ENCODE measurements around the gene GNG11. TPM values are rescaled to one million over a fixed set of nuclear protein-coding genes. Genes with fewer than 3 reads are reported as not detected.
A peak's percentile ranks its signal among the peaks of the same experiment; 100 is the strongest.

Gene GNG11
- polyA plus RNA-seq (ENCODE audit: low read depth in 6 of 6) = 10 to 100 TPM in 1 of 6 donors, 1 to 10 TPM in 5; 1.1 to 11.9 (median 5.4) TPM

- Mint-ChIP-seq H3K27me3 (peaks cover 0 to 16% (median 4%) of the 10 kb centered on the region in 3 donors), H3K4me3 (peak within 1 kb of the TSS; percentile 73 to 94 (median 84)), H3K9me3 (no peaks in the 10 kb centered on the region), H3K36me3 (no peaks in the 10 kb centered on the region), H3K27ac (peak within 1 kb of the TSS in 4 of 6 donors; percentile 26 to 64 (median 44)), H3K4me1 (peaks cover 0 to 16% (median 9%) of the 10 kb centered on the region in 3 donors)
- peak; percentile 84 to 86 for ATAC-seq (ENCODE audit: low read depth in 2 of 2)
- peak; percentile 33 for DNase-seq
Observed at GRCh38 chr7:93921607-93922566, at the start of gene GNG11. GNG11 (plus strand) TSS chr7:93921735; CDS start chr7:93922138, 403 bp downstream.

- Mint-ChIP-seq H3K36me3 (peaks cover 5 to 8% of the 10 kb centered on the region in 2 donors), H3K4me1 (no peaks in the 10 kb centered on the region), H3K4me3 (no peak overlapping the region), H3K27me3 (peaks cover 5 to 10% (median 7%) of the 10 kb centered on the region in 3 donors), H3K27ac (no peak overlapping the region), H3K9me3 (peaks cover 1 to 15% (median 6%) of the 10 kb centered on the region in 7 donors)
- ATAC-seq (ENCODE audit: low read depth in 2 of 2) (no peak), DNase-seq (no peak)
Observed at GRCh38 chr7:93873998-93874574, 47.4 kb upstream of the GNG11 start.

- H3K36me3 Mint-ChIP-seq = peaks cover 5 to 14% of the 10 kb centered on the region in 2 donors
- DNase-seq (no peak), ATAC-seq (ENCODE audit: low read depth in 2 of 2) (no peak)
- peaks cover 4 to 22% (median 10%) of the 10 kb centered on the region in 7 donors for H3K9me3 Mint-ChIP-seq
- H3K4me3 Mint-ChIP-seq = peak overlapping the region in 1 of 8 donors; percentile 82
- peaks cover 17 to 22% (median 20%) of the 10 kb centered on the region in 3 donors for H3K27me3 Mint-ChIP-seq
- H3K4me1 Mint-ChIP-seq = no peaks in the 10 kb centered on the region
- H3K27ac Mint-ChIP-seq = no peak overlapping the region
Observed at GRCh38 chr7:93877742-93878141, 43.8 kb upstream of the GNG11 start.

GRCh38 chr7:93879356-93879755, 42.2 kb upstream of the GNG11 start:
- Mint-ChIP-seq H3K4me1 (no peaks in the 10 kb centered on the region), H3K9me3 (peaks cover 2 to 8% (median 6%) of the 10 kb centered on the region in 7 donors), H3K4me3 (no peak overlapping the region), H3K27me3 (peaks cover 13 to 26% (median 23%) of the 10 kb centered on the region in 3 donors), H3K27ac (no peak overlapping the region), H3K36me3 (peaks cover 0 to 6% of the 10 kb centered on the region in 2 donors)
- no peak for ATAC-seq (ENCODE audit: low read depth in 2 of 2)
- no peak for DNase-seq

GRCh38 chr7:93882468-93882867, 39.1 kb upstream of the GNG11 start:
- Mint-ChIP-seq H3K9me3 (peaks cover 2 to 8% (median 6%) of the 10 kb centered on the region in 7 donors), H3K4me1 (no peaks in the 10 kb centered on the region), H3K4me3 (no peak overlapping the region), H3K27me3 (peaks cover 14 to 28% (median 26%) of the 10 kb centered on the region in 3 donors), H3K36me3 (peaks cover 0 to 6% of the 10 kb centered on the region in 2 donors), H3K27ac (peak overlapping the region in 1 of 6 donors; percentile 45)
- ATAC-seq (ENCODE audit: low read depth in 2 of 2) = no peak
- DNase-seq = no peak

GRCh38 chr7:93883078-93883916, 38.2 kb upstream of the GNG11 start:
- Mint-ChIP-seq H3K36me3 (peaks cover 0 to 6% of the 10 kb centered on the region in 2 donors), H3K9me3 (peaks cover 2 to 8% (median 6%) of the 10 kb centered on the region in 7 donors), H3K4me3 (no peak overlapping the region), H3K27me3 (peaks cover 21 to 32% (median 29%) of the 10 kb centered on the region in 3 donors), H3K27ac (no peak overlapping the region), H3K4me1 (peaks cover 0 to 2% (median 0%) of the 10 kb centered on the region in 3 donors)
- DNase-seq (no peak), ATAC-seq (ENCODE audit: low read depth in 2 of 2) (no peak)

- H3K4me1 Mint-ChIP-seq = peaks cover 0 to 2% (median 0%) of the 10 kb centered on the region in 3 donors
- ATAC-seq (ENCODE audit: low read depth in 2 of 2) (no peak), DNase-seq (no peak)
- H3K36me3 Mint-ChIP-seq = peaks cover 0 to 6% of the 10 kb centered on the region in 2 donors
- H3K9me3 Mint-ChIP-seq = peaks cover 2 to 8% (median 4%) of the 10 kb centered on the region in 7 donors
- no peak overlapping the region for H3K4me3 Mint-ChIP-seq
- H3K27ac Mint-ChIP-seq = no peak overlapping the region
- peaks cover 24 to 39% (median 35%) of the 10 kb centered on the region in 3 donors for H3K27me3 Mint-ChIP-seq
Observed at GRCh38 chr7:93883917-93884345, 37.6 kb upstream of the GNG11 start.

GRCh38 chr7:93884541-93884940, 37.0 kb upstream of the GNG11 start:
- Mint-ChIP-seq H3K36me3 (peaks cover 0 to 2% of the 10 kb centered on the region in 2 donors), H3K9me3 (peaks cover 0 to 4% (median 2%) of the 10 kb centered on the region in 7 donors), H3K27ac (no peak overlapping the region), H3K4me1 (peaks cover under 1 to 3% (median under 1%) of the 10 kb centered on the region in 3 donors), H3K4me3 (no peak overlapping the region), H3K27me3 (peaks cover 29 to 41% (median 36%) of the 10 kb centered on the region in 3 donors)
- ATAC-seq (ENCODE audit: low read depth in 2 of 2) = no peak
- no peak for DNase-seq

GRCh38 chr7:93889261-93889660, 32.3 kb upstream of the GNG11 start:
- ATAC-seq (ENCODE audit: low read depth in 2 of 2) = no peak
- peaks cover 0 to 4% (median 0%) of the 10 kb centered on the region in 7 donors for H3K9me3 Mint-ChIP-seq
- H3K27me3 Mint-ChIP-seq = peaks cover 55 to 67% (median 63%) of the 10 kb centered on the region in 3 donors
- peaks cover 12 to 15% (median 15%) of the 10 kb centered on the region in 3 donors for H3K4me1 Mint-ChIP-seq
- DNase-seq = no peak
- H3K27ac Mint-ChIP-seq = no peak overlapping the region
- H3K36me3 Mint-ChIP-seq = peaks cover 4 to 7% of the 10 kb centered on the region in 2 donors
- H3K4me3 Mint-ChIP-seq = peak overlapping the region in 4 of 8 donors; percentile 62 to 94 (median 88)

GRCh38 chr7:93890041-93890463, 31.5 kb upstream of the GNG11 start:
- H3K4me3 Mint-ChIP-seq = peak overlapping the region; percentile 62 to 94 (median 88)
- ATAC-seq (ENCODE audit: low read depth in 2 of 2) (peak; percentile 52 to 61), DNase-seq (peak; percentile 8)
- H3K4me1 Mint-ChIP-seq = peaks cover 12 to 15% (median 15%) of the 10 kb centered on the region in 3 donors
- peaks cover 55 to 68% (median 66%) of the 10 kb centered on the region in 3 donors for H3K27me3 Mint-ChIP-seq
- peaks cover 0 to 4% (median 0%) of the 10 kb centered on the region in 7 donors for H3K9me3 Mint-ChIP-seq
- peaks cover 4 to 7% of the 10 kb centered on the region in 2 donors for H3K36me3 Mint-ChIP-seq
- no peak overlapping the region for H3K27ac Mint-ChIP-seq

GRCh38 chr7:93890464-93891068, 31.0 kb upstream of the GNG11 start, which contains the start of gene TFPI2:
TFPI2 (minus strand) TSS chr7:93890753; CDS start chr7:93890678, 75 bp downstream.
- H3K27ac Mint-ChIP-seq = no peak within 1 kb of the TSS
- peak; percentile 47 to 55 for ATAC-seq (ENCODE audit: low read depth in 2 of 2)
- peaks cover 12 to 15% (median 15%) of the 10 kb centered on the region in 3 donors for H3K4me1 Mint-ChIP-seq
- H3K4me3 Mint-ChIP-seq = peak within 1 kb of the TSS; percentile 62 to 94 (median 88)
- peak; percentile 9 for DNase-seq
- peaks cover 55 to 72% (median 68%) of the 10 kb centered on the region in 3 donors for H3K27me3 Mint-ChIP-seq
- H3K36me3 Mint-ChIP-seq = peaks cover 4 to 7% of the 10 kb centered on the region in 2 donors
- H3K9me3 Mint-ChIP-seq = peaks cover 0 to 4% (median 0%) of the 10 kb centered on the region in 7 donors

GRCh38 chr7:93894426-93894825, 27.1 kb upstream of the GNG11 start:
- no peak overlapping the region for H3K27ac Mint-ChIP-seq
- DNase-seq (no peak), ATAC-seq (ENCODE audit: low read depth in 2 of 2) (no peak)
- H3K9me3 Mint-ChIP-seq = peaks cover 0 to 4% (median 0%) of the 10 kb centered on the region in 7 donors
- H3K27me3 Mint-ChIP-seq = peaks cover 48 to 76% (median 67%) of the 10 kb centered on the region in 3 donors
- H3K4me1 Mint-ChIP-seq = peaks cover 12 to 15% (median 13%) of the 10 kb centered on the region in 3 donors
- no peak overlapping the region for H3K4me3 Mint-ChIP-seq
- peaks cover 4 to 7% of the 10 kb centered on the region in 2 donors for H3K36me3 Mint-ChIP-seq

All from naive B cell (primary cell).